Spleen (tissue), 7 donors: ENCODE measurements around the gene SPATA16.

Experiments used
- POLR2A ChIP-seq, 3 donors: fragments of 450-650 bp; IDR thresholded peaks; one replicate each; pipeline ENCODE4 v1.5.1; 2017; ENCODE audit warnings: antibody characterized with exemption in 3 of 3, mild to moderate bottlenecking in 1 of 3
- TF ChIP-seq, protein P1 (sequence below), 11 experiments: fragments of 200-600 bp in 7 of 11; fragments of 450-650 bp in 4 of 11; sonication (generic) in 4 of 11; IDR thresholded peaks in 8 of 11; conservative IDR thresholded peaks in 3 of 11; 1 replicate in 7 of 11; 2 replicates in 4 of 11; pipeline versions ENCODE4 v1.4.0 to v1.8.0; 2016 to 2021; ENCODE audit warnings: antibody characterized with exemption in 11 of 11, inconsistent platforms in 4 of 11, mild to moderate bottlenecking in 1 of 11
- donor health status: DM: no; HTN: no; CAD: no; lungs with moderate emphysema.
- donor health status: DM: no; HTN: no; CAD: no.
- donor health status: DM: no; HTN: no; CAD: no.

DNA sequence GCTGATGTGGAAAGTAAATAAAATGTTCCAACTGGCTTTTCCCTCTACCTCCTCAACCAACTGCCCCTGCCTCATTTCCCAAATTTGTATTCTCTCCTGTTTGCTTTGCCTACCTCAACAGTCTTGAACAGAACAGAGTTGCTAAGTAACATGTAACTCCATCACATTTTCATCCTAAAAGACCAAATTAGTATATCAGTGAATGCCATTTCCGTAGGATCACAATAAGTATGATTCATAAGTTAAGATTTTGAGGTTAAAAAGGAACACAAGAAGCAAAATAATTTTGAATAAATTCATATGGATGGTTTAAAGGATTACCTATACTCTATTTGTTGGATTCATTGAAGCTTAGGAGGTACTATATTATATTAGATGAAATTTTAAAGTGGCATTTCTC lies 235.6 kb downstream of the SPATA16 start:
- TF ChIP-seq, protein P1, sequence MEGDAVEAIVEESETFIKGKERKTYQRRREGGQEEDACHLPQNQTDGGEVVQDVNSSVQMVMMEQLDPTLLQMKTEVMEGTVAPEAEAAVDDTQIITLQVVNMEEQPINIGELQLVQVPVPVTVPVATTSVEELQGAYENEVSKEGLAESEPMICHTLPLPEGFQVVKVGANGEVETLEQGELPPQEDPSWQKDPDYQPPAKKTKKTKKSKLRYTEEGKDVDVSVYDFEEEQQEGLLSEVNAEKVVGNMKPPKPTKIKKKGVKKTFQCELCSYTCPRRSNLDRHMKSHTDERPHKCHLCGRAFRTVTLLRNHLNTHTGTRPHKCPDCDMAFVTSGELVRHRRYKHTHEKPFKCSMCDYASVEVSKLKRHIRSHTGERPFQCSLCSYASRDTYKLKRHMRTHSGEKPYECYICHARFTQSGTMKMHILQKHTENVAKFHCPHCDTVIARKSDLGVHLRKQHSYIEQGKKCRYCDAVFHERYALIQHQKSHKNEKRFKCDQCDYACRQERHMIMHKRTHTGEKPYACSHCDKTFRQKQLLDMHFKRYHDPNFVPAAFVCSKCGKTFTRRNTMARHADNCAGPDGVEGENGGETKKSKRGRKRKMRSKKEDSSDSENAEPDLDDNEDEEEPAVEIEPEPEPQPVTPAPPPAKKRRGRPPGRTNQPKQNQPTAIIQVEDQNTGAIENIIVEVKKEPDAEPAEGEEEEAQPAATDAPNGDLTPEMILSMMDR (IDR thresholded peaks at IDR 0.05 in 8 of 11, conservative IDR thresholded peaks at IDR 0.05 in 3 of 11) = no peak
- TF ChIP-seq POLR2A (IDR thresholded peaks at IDR 0.05) = no peak
